CD4-positive, alpha-beta T cell treated with Interleukin-4 for 1 hour (primary cell): Measurements from ENCODE around the gene ZNF101.
"Not testable (repeated sequence)": the region's sequence is repeated elsewhere in the genome, so short reads cannot be mapped to it uniquely, and the experiment has no call there.

Experiments
- DNase-seq, 2 donors: peaks; one replicate each; pipeline ENCODE4 v3.0.0-alpha.2; 2020 to 2022

Gene ZNF101

GRCh38 chr19:19661675-19662251, 6.9 kb upstream of the ZNF101 start:
- DNase-seq, result peak; percentile 70

GRCh38 chr19:19662344-19662743, 6.3 kb upstream of the ZNF101 start:
- no peak for DNase-seq

- no peak for DNase-seq
Measured at GRCh38 chr19:19662871-19663255, 5.8 kb upstream of the ZNF101 start.

GRCh38 chr19:19663256-19664120, 5.2 kb upstream of the ZNF101 start, which contains the start of gene ATP13A1:
TSS of gene ATP13A1 (minus strand) at chr19:19663676. CDS start at chr19:19663666, 10 bp downstream.
- peak; percentile 97 to 98 for DNase-seq

GRCh38 chr19:19665420-19665948, 3.2 kb upstream of the ZNF101 start:
- DNase-seq, result not testable (repeated sequence)

- DNase-seq, result no peak
Measured at GRCh38 chr19:19670070-19670551, 1.5 kb downstream of the ZNF101 start.

- DNase-seq, result no peak
Measured at GRCh38 chr19:19672816-19673215, 4.2 kb downstream of the ZNF101 start.

- DNase-seq, result no peak
Measured at GRCh38 chr19:19674315-19674714, 5.7 kb downstream of the ZNF101 start.

- DNase-seq, result no peak
Measured at GRCh38 chr19:19677579-19677978, 8.9 kb downstream of the ZNF101 start.

- DNase-seq, result no peak
Measured at GRCh38 chr19:19679176-19680073, 10.8 kb downstream of the ZNF101 start.

GRCh38 chr19:19686119-19686518, 17.5 kb downstream of the ZNF101 start:
- not testable (repeated sequence) for DNase-seq

GRCh38 chr19:19686580-19686979, 17.9 kb downstream of the ZNF101 start:
- DNase-seq, result no peak

- DNase-seq, result no peak
Measured at GRCh38 chr19:19687090-19687489, 18.5 kb downstream of the ZNF101 start.

- DNase-seq, result not testable (repeated sequence)
Measured at GRCh38 chr19:19689023-19689422, 20.4 kb downstream of the ZNF101 start.

- no peak for DNase-seq
Measured at GRCh38 chr19:19691683-19692082, 23.0 kb downstream of the ZNF101 start.

- DNase-seq, result no peak
Measured at GRCh38 chr19:19696386-19696785, 27.7 kb downstream of the ZNF101 start.

- DNase-seq, result no peak
Measured at GRCh38 chr19:19697589-19697988, 28.9 kb downstream of the ZNF101 start.

- not testable (repeated sequence) for DNase-seq
Measured at GRCh38 chr19:19700493-19700892, 31.9 kb downstream of the ZNF101 start.

- no peak for DNase-seq
Measured at GRCh38 chr19:19704836-19705235, 36.2 kb downstream of the ZNF101 start.

GRCh38 chr19:19710506-19710905, 41.9 kb downstream of the ZNF101 start:
- DNase-seq, result no peak

- DNase-seq, result no peak
Measured at GRCh38 chr19:19711306-19711933, 42.8 kb downstream of the ZNF101 start.
